SJSA1 (cell line): ENCODE measurements around the gene SMARCD3. TPM values are rescaled to one million over a fixed set of nuclear protein-coding genes. Genes with fewer than 3 reads are reported as not detected.

Experiments used
- DNase-seq, 2 experiments: peaks; one replicate each; pipeline ENCODE4 v3.0.0-alpha.2; 2015 to 2020; ENCODE audit warnings: low spot score in 2 of 2, low read depth in 1 of 2
- H3K27ac ChIP-seq: fragments of 250-450 bp; sonication (Bioruptor Pico); 2 replicates; pipeline ENCODE4 v1.5.1; 2020; ENCODE audit warnings: mild to moderate bottlenecking, moderate library complexity
- H3K27me3 ChIP-seq: fragments of 250-450 bp; sonication (Bioruptor Pico); replicated peaks from 2 replicates; pipeline ENCODE4 v1.5.1; 2020; ENCODE audit warnings: mild to moderate bottlenecking, moderate library complexity
- H3K36me3 ChIP-seq: fragments of 250-450 bp; sonication (Bioruptor Pico); 2 replicates; pipeline ENCODE4 v1.5.1; 2020; ENCODE audit warnings: mild to moderate bottlenecking
- H3K4me1 ChIP-seq: fragments of 250-450 bp; sonication (Bioruptor Pico); replicated peaks from 2 replicates; pipeline ENCODE4 v1.6.1; 2021; ENCODE audit warnings: mild to moderate bottlenecking
- H3K4me3 ChIP-seq: fragments of 250-450 bp; sonication (Bioruptor Pico); 2 replicates; pipeline ENCODE4 v1.5.1; 2020; ENCODE audit warnings: mild to moderate bottlenecking
- H3K9me3 ChIP-seq: fragments of 250-450 bp; sonication (Bioruptor Pico); replicated peaks from 2 replicates; pipeline ENCODE4 v1.5.1; 2020; ENCODE audit warnings: mild to moderate bottlenecking
- total RNA-seq: library from RNA; depleted of rRNA; stranded (reverse); fragments of >200 nt; shearing (Covaris generic); gene quantifications from 2 replicates; pipeline ENCODE4 v1.2.3, GENCODE V29; 2014; rRNA removed

Gene SMARCD3
- total RNA-seq: 20.9 and 22.6 TPM in 2 replicates

- Histone ChIP-seq H3K36me3 (0 out of 2 replicates have a peak, but pooled peaks cover 9% of the 10 kb centered on the region), H3K27me3 (no peaks in the 10 kb centered on the region), H3K9me3 (no peaks in the 10 kb centered on the region; the same call in 1 of the 2 replicates), H3K27ac (peak within 1 kb of the TSS; percentile 66), H3K4me3 (peak within 1 kb of the TSS; percentile 59), H3K4me1 (peaks cover 59% of the 10 kb centered on the region)
- peak; percentile 62 to 75 for DNase-seq
Observed at GRCh38 chr7:151248346-151249033, at the start of gene SMARCD3. TSS of gene SMARCD3 (minus strand) at chr7:151248694. CDS start at chr7:151248562, 132 bp downstream.

- Histone ChIP-seq H3K36me3 (no peaks in the 10 kb centered on the region), H3K4me1 (no peaks in the 10 kb centered on the region), H3K4me3 (no peak overlapping the region), H3K27ac (no peak overlapping the region), H3K9me3 (no peaks in the 10 kb centered on the region), H3K27me3 (peaks cover 11% of the 10 kb centered on the region)
- no peak for DNase-seq
Observed at GRCh38 chr7:151296202-151296992, 47.9 kb upstream of the SMARCD3 start.

- Histone ChIP-seq H3K27me3 (peaks cover 11% of the 10 kb centered on the region), H3K9me3 (no peaks in the 10 kb centered on the region), H3K27ac (no peak overlapping the region), H3K4me3 (no peak overlapping the region), H3K4me1 (no peaks in the 10 kb centered on the region), H3K36me3 (no peaks in the 10 kb centered on the region)
- DNase-seq: no peak
Observed at GRCh38 chr7:151292850-151293249, 44.4 kb upstream of the SMARCD3 start.

GRCh38 chr7:151291206-151291605 is 42.7 kb upstream of the SMARCD3 start:
- no peak for DNase-seq
- Histone ChIP-seq H3K27ac (no peak overlapping the region), H3K4me3 (no peak overlapping the region), H3K4me1 (no peaks in the 10 kb centered on the region), H3K36me3 (no peaks in the 10 kb centered on the region), H3K27me3 (peaks cover 11% of the 10 kb centered on the region), H3K9me3 (no peaks in the 10 kb centered on the region)

GRCh38 chr7:151290355-151290760 is 41.9 kb upstream of the SMARCD3 start:
- Histone ChIP-seq H3K27me3 (peaks cover 11% of the 10 kb centered on the region), H3K27ac (no peak overlapping the region), H3K4me1 (no peaks in the 10 kb centered on the region), H3K4me3 (no peak overlapping the region), H3K36me3 (no peaks in the 10 kb centered on the region), H3K9me3 (no peaks in the 10 kb centered on the region)
- no peak for DNase-seq

GRCh38 chr7:151289891-151290290 is 41.4 kb upstream of the SMARCD3 start:
- H3K4me3 ChIP-seq: no peak overlapping the region
- DNase-seq: no peak
- no peaks in the 10 kb centered on the region for H3K4me1 ChIP-seq
- H3K27me3 ChIP-seq: peaks cover 8% of the 10 kb centered on the region
- H3K9me3 ChIP-seq: no peaks in the 10 kb centered on the region
- H3K27ac ChIP-seq: no peak overlapping the region
- H3K36me3 ChIP-seq: no peaks in the 10 kb centered on the region

- no peaks in the 10 kb centered on the region for H3K4me1 ChIP-seq
- H3K27me3 ChIP-seq: peaks cover 9% of the 10 kb centered on the region
- no peak overlapping the region for H3K4me3 ChIP-seq
- DNase-seq: no peak
- no peak overlapping the region for H3K27ac ChIP-seq
- no peaks in the 10 kb centered on the region for H3K36me3 ChIP-seq
- H3K9me3 ChIP-seq: peaks cover 6% of the 10 kb centered on the region
Observed at GRCh38 chr7:151286148-151286547, 37.7 kb upstream of the SMARCD3 start.

GRCh38 chr7:151283302-151283701 is 34.8 kb upstream of the SMARCD3 start:
- H3K27me3 ChIP-seq: peaks cover 9% of the 10 kb centered on the region
- no peaks in the 10 kb centered on the region for H3K36me3 ChIP-seq
- H3K27ac ChIP-seq: no peak overlapping the region
- no peak for DNase-seq
- H3K4me3 ChIP-seq: no peak overlapping the region
- peaks cover 6% of the 10 kb centered on the region for H3K9me3 ChIP-seq
- H3K4me1 ChIP-seq: no peaks in the 10 kb centered on the region

GRCh38 chr7:151282111-151282510 is 33.6 kb upstream of the SMARCD3 start:
- H3K27ac ChIP-seq: no peak overlapping the region
- DNase-seq: no peak
- peaks cover 7% of the 10 kb centered on the region for H3K4me1 ChIP-seq
- H3K4me3 ChIP-seq: no peak overlapping the region
- peaks cover 6% of the 10 kb centered on the region for H3K9me3 ChIP-seq
- H3K36me3 ChIP-seq: no peaks in the 10 kb centered on the region
- H3K27me3 ChIP-seq: peaks cover 9% of the 10 kb centered on the region

- Histone ChIP-seq H3K36me3 (no peaks in the 10 kb centered on the region), H3K4me3 (no peak overlapping the region), H3K27me3 (peaks cover 9% of the 10 kb centered on the region), H3K27ac (no peak overlapping the region), H3K4me1 (peaks cover 9% of the 10 kb centered on the region), H3K9me3 (peaks cover 6% of the 10 kb centered on the region)
- DNase-seq: no peak
Observed at GRCh38 chr7:151281686-151282085, 33.2 kb upstream of the SMARCD3 start.

GRCh38 chr7:151280388-151281019 is 32.0 kb upstream of the SMARCD3 start:
- no peak overlapping the region for H3K27ac ChIP-seq
- H3K36me3 ChIP-seq: no peaks in the 10 kb centered on the region
- no peak for DNase-seq
- peaks cover 9% of the 10 kb centered on the region for H3K27me3 ChIP-seq
- H3K9me3 ChIP-seq: peaks cover 6% of the 10 kb centered on the region
- peaks cover 9% of the 10 kb centered on the region for H3K4me1 ChIP-seq
- H3K4me3 ChIP-seq: no peak overlapping the region

GRCh38 chr7:151279868-151280267 is 31.4 kb upstream of the SMARCD3 start:
- Histone ChIP-seq H3K4me1 (peaks cover 9% of the 10 kb centered on the region), H3K36me3 (no peaks in the 10 kb centered on the region), H3K27ac (no peak overlapping the region), H3K9me3 (peaks cover 6% of the 10 kb centered on the region), H3K27me3 (peaks cover 9% of the 10 kb centered on the region), H3K4me3 (no peak overlapping the region)
- no peak for DNase-seq

GRCh38 chr7:151278949-151279348 is 30.5 kb upstream of the SMARCD3 start:
- no peaks in the 10 kb centered on the region for H3K36me3 ChIP-seq
- H3K4me1 ChIP-seq: peaks cover 9% of the 10 kb centered on the region
- no peak for DNase-seq
- peaks cover 6% of the 10 kb centered on the region; the same call in 1 of the 2 replicates for H3K27me3 ChIP-seq
- no peak overlapping the region for H3K27ac ChIP-seq
- H3K9me3 ChIP-seq: peaks cover 6% of the 10 kb centered on the region
- no peak overlapping the region for H3K4me3 ChIP-seq

GRCh38 chr7:151277631-151278030 is 29.1 kb upstream of the SMARCD3 start:
- no peaks in the 10 kb centered on the region for H3K9me3 ChIP-seq
- no peaks in the 10 kb centered on the region for H3K36me3 ChIP-seq
- DNase-seq: no peak
- H3K27ac ChIP-seq: no peak overlapping the region
- H3K4me1 ChIP-seq: peaks cover 9% of the 10 kb centered on the region
- no peaks in the 10 kb centered on the region for H3K27me3 ChIP-seq
- no peak overlapping the region for H3K4me3 ChIP-seq
